ENCODE data around the gene VPS29.
"Not testable (repeated sequence)": the region's sequence is repeated elsewhere in the genome, so short reads cannot be mapped to it uniquely, and the experiment has no call there.

The VPS29 gene

GRCh38 chr12:110528277-110528839 lies 26.4 kb upstream of the VPS29 start:
- no peak for DNase-seq (ENCODE audit: low read depth in 2 of 3, low spot score in 1 of 3)

DNA sequence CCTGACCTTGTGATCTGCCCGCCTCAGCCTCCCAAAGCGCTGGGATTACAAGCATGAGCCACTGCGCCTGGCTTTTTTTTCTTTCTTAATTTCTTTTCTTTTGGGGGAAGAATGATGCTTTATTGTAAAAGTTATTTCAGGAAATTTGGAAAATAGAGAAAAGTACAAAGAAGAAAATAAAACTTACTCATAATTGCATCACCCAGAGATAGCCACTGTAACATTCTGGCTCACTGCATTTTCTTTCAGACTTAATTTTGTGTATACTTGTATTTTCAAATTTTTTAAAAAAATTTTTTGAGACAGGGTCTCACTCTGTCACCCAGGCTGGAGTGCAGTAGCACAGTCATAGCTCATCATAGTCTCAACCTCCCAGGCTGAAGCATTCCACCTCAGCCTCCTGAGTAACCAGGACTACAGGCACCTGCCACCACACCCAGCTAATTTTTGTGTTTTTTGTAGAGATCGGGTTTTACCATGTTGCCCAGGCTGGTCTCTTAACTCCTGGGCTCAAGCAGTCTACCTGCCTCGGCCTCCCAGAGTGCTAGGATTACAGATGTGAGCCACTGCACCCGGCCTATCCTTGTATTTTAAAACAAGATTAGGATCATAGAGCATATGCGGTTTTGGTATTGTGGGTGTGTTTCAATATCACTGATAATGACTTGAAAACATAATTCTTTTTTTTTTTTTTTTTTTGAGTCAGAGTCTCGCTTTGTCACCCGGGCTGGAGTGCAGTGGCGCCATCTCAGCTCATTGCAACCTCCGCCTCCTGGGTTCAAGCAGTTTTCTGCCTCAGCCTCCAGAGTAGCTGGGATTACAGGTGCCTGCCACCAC lies 19.2 kb upstream of the VPS29 start:
- peak in 2 of 3 donors; percentile 19 to 25 for DNase-seq (ENCODE audit: low read depth in 2 of 3, low spot score in 1 of 3)

DNA sequence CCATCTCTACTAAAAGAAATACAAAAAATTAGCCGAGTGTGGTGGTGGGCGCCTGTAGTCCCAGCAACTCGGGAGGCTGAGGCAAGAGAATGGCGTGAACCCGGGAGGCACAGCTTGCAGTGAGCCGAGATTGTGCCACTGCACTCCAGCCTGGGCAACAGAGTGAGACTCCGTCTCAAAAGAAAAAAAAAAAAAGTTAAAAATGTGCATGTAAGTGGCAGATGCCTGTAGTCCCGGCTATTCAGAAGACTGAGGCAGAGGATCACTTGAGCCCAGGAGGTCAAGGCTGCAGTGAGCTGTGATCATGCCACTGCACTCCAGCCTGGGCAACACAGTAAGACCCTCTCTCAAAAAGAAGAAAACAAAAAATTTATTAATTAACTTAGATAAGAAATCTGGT lies 16.1 kb upstream of the VPS29 start:
- not testable (repeated sequence) for DNase-seq (ENCODE audit: low read depth in 2 of 3, low spot score in 1 of 3)

GRCh38 chr12:110516995-110517394 lies 15.1 kb upstream of the VPS29 start:
- DNase-seq (ENCODE audit: low read depth in 2 of 3, low spot score in 1 of 3) = no peak

DNA sequence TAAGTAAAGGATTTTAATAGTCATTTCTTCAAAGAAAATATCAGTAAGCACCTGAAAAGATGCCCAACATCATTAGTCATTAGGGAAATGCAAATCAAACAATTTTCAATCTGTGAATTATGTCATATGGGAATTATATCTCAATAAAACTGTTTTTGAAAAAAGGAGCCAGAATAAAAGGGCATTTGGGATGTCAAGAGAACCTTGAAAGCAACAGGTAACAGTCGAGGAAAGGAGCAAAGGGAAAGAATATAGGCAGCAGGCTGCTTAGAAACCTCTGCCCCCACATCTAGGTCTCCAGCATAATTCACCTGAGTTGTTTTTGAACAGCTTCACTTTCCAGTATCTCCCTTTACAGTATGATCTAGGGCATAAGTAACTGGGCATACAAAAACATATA lies 12.5 kb upstream of the VPS29 start:
- no peak for DNase-seq (ENCODE audit: low read depth in 2 of 3, low spot score in 1 of 3)

DNA sequence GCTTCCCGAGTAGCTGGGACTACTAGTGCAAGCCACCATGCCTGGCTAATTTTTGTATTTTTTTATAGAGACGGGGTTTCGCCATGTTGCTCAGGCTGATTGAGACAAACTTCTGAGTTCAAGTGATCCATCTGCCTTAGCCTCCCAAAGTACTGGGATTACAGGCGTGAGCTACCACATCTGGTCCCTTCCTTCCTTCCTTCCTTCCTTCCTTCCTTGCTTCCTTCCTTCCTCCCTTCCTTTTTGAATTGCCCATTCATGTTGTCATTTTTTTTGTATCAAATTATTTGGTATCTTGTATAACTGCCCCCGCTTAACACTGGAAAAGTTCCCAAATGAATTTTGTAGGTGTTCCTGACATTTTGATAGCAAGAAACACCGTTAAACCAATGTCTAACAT lies 11.9 kb upstream of the VPS29 start:
- DNase-seq (ENCODE audit: low read depth in 2 of 3, low spot score in 1 of 3) = no peak

GRCh38 chr12:110508071-110508586 lies 6.2 kb upstream of the VPS29 start:
- DNase-seq (ENCODE audit: low read depth in 2 of 3, low spot score in 1 of 3) = no peak

DNA sequence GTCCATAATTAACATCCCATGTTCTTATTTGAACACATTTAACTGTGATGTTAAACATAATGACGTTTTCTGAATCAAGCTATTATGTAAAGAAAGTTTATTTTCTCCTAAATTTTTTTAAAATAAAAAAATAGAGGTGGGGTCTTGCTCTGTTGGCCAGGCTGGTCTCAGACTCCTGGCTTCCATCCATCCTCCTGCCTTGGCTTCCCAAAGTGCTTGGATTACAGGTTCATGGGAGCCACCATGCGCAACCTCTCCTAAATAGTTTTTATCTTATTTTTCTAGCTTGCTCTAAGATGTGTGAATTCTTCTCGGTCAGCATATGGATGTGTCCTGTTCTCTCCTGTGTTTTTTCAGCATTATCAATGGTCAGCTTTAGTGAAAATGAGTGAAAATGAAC lies 3.4 kb upstream of the VPS29 start:
- no peak for DNase-seq (ENCODE audit: low read depth in 2 of 3, low spot score in 1 of 3)

- DNase-seq (ENCODE audit: low read depth in 2 of 3, low spot score in 1 of 3) = no peak
Measured at GRCh38 chr12:110503432-110503831, 1.5 kb upstream of the VPS29 start.

DNA sequence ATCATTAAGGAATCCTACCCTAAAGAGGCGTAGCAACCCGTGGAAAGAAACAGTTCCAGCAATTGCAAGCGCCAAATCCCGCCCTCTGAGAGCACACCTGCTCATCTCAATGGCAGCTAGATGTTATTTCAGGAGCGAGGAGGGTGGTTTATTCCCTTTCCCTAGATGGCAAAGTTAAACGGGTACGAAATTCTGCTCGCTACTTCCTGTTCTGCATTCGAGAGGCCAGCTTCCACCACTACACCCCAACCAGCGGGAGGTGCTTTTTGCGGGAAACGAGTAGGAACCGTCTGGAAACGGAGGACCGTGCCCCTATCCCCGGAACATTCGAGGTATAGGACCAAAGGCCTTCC lies 536 bp downstream of the VPS29 start:
- peak; percentile 4 to 18 (median 10) for DNase-seq (ENCODE audit: low read depth in 2 of 3, low spot score in 1 of 3)

DNA sequence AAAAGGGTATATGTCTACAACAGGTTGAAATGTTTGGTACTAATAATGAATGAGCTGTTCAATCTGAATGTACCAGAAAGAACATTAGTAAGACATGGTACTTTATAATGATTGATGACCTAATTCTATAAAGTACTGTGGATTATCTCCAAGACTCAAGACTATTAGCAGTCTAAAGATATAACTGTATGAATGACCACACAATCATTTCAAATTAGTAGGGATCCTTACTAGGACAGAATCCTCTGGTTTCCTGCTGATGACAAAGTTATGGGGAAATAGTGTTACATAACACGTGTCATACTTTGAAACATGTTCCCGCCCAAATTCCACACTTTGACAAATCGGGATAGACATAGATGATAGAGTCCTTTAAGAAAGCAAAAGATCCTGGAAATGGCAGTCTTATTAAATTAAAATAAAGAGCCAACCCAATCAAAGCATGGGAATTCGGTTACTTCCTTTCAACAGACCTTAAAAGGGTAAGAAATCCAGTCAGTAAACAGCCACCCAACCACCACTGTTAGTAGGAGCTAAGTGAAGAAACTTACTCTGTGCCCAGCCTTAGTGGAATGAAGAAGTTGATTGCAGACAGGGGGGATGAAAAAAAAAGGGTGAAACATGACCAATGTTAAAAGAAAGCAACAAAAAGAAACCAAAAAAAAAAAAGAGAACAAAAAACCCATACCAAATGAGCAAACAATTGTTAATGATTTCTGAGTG lies 2.8 kb downstream of the VPS29 start:
- DNase-seq (ENCODE audit: low read depth in 2 of 3, low spot score in 1 of 3) = no peak

- DNase-seq (ENCODE audit: low read depth in 2 of 3, low spot score in 1 of 3) = no peak
Measured at GRCh38 chr12:110475426-110475825, 26.5 kb downstream of the VPS29 start.

DNA sequence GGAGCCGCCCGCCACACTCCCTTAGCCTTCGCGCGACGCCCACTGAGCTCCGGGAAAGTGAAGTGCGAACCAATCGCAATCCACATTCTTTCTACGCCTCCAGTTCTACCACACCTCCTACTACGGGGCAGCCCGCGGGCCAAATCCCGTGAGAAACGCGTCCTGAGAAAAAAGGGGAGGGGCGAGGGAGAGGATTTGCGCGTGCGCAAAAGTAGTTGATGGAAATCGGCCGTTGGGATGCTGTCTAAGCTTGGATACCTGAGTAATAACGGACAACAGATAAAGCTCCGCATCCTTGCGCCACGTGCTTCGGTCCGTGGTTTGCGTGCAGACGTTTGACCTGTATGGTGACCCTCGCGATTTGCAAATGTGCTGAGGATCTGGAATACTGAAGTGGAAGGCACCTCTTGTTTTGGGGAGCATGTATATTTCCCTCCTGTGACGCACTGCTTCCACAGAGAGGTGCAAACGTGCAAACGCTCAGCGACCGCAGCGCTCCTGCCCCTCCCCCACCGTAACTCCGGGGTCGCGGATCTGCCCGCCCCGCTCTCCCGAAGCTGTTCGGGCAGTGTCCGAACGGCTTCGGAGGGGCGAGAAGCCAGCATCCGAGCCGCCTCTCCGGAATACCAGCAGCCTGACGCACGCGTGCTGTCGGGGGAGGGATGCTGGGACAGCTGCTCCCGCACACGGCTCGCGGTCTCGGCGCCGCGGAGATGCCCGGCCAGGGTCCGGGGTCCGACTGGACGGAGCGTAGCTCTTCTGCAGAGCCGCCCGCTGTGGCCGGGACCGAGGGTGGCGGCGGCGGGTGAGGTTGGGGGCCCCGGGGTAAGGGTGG lies 33.5 kb downstream of the VPS29 start, which contains the start of the genes FAM216A and GPN3:
Gene FAM216A (plus strand): TSS at position 632 of the 835 bp plus-strand sequence. CDS start 31 bp downstream, at position 663.
Gene GPN3 (minus strand): TSS at position 44 of the 835 bp plus-strand sequence. CDS start 54 bp downstream, outside the sequence.
- DNase-seq (ENCODE audit: low read depth in 2 of 3, low spot score in 1 of 3) = peak; percentile 90 to 97 (median 95)

- DNase-seq (ENCODE audit: low read depth in 2 of 3, low spot score in 1 of 3) = no peak
Measured at GRCh38 chr12:110467847-110468213, 34.1 kb downstream of the VPS29 start.

DNA sequence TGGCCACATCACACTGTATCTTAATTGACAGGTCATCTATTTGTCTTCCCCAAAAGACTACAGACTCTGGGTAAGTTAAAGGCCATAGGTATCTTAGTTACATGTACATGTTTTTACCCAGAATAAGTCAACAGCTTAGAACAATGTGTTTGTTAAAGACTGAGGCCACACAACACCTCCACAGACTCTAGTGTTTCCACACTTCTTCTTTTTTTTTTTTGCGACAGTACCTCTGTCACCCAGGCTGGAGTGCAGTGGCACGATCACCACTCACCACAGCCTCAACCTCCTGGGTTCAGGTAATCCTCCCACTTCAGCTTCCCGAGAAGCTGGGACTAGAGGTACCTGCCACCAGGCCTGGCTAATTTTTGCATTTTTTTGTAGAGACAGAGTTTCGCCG lies 35.1 kb downstream of the VPS29 start:
- DNase-seq (ENCODE audit: low read depth in 2 of 3, low spot score in 1 of 3) = no peak

- DNase-seq (ENCODE audit: low read depth in 2 of 3, low spot score in 1 of 3) = not testable (repeated sequence)
Measured at GRCh38 chr12:110465765-110466164, 36.1 kb downstream of the VPS29 start.

DNA sequence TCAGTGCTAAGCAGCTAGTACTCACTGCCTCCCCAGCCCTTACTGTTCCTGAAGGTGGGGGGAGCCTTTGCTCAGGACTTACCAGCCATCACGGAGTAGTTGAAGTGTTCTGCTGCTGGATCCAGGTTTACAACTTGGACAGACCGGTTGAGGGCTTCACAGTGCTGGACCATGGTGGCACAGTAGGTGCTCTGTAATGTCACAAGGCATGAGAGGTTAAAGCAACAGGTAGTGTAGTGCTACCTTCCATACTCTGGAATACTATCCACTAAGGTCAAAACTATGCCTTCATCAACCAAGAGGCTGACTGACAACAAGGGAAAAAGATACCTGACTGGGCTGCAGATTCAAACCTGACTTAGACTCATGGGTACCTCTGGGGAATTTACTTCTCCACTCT lies 36.9 kb downstream of the VPS29 start:
- no peak for DNase-seq (ENCODE audit: low read depth in 2 of 3, low spot score in 1 of 3)

DNA sequence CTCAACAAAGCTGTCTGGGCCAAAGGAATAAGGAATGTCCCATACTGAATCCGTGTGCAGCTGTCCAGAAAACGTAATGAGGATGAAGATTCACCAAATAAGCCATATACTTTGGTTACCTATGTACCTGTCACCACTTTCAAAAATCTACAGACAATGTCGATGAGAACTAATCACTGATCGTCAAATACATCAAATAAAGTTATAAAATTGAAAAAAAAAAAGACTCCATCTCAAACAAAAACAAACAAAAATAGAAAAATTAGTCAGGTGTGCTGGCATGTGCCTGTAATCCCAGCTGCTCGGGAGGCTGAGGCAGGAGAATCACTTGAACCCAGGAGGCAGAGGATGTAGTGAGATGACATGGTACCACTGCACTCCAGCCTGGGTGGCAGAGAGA lies 40.7 kb downstream of the VPS29 start:
- not testable (repeated sequence) for DNase-seq (ENCODE audit: low read depth in 2 of 3, low spot score in 1 of 3)

GRCh38 chr12:110458756-110459155 lies 43.2 kb downstream of the VPS29 start:
- no peak for DNase-seq (ENCODE audit: low read depth in 2 of 3, low spot score in 1 of 3)

DNA sequence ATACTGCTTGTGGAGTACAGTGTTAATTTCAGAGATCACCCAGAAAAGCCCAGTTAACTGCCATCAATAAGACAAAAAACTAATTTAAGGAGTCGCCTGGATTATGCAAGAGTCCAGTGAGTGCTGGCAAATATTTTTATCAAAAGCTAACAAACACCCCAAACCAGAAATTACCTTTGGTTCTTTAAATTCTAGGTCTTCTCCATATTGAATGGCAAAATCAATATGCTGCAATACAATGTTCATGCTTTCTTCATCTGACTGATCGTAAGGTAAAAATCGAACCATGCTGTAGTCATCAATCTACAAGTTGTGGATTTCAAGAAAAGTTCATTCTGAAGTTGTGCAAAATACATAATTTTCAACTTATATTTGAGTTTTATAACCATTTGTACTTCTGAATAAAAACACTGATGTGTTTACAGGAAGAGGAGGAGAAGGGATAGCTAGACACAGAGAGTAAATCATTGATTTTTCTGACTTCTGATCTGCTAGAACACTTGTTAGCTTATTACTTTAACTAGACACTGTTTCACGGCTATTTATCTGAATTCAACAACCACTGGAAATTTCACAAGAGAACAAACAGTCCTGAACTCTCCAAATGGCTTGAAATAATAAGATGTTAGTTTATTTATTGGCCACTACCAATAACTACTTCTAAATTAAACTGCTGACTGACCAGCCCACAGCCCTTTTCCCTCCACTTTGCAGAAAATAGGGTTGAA lies 48.2 kb downstream of the VPS29 start:
- no peak for DNase-seq (ENCODE audit: low read depth in 2 of 3, low spot score in 1 of 3)
